Stimulated activated CD4-positive, alpha-beta T cell treated with anti-CD3 and anti-CD28 coated beads, TNF-alpha, amount 100 ng/mL, for 24 hours (primary cell): ENCODE measurements around the gene NIPAL3.
"Not testable (repeated sequence)": the region's sequence is repeated elsewhere in the genome, so short reads cannot be mapped to it uniquely, and the experiment has no call there.

Source experiments
- DNase-seq, 3 experiments: peaks; one replicate each; pipeline ENCODE4 v3.0.0-alpha.2; 2020; ENCODE audit warnings: low read depth in 3 of 3

Gene NIPAL3

DNA sequence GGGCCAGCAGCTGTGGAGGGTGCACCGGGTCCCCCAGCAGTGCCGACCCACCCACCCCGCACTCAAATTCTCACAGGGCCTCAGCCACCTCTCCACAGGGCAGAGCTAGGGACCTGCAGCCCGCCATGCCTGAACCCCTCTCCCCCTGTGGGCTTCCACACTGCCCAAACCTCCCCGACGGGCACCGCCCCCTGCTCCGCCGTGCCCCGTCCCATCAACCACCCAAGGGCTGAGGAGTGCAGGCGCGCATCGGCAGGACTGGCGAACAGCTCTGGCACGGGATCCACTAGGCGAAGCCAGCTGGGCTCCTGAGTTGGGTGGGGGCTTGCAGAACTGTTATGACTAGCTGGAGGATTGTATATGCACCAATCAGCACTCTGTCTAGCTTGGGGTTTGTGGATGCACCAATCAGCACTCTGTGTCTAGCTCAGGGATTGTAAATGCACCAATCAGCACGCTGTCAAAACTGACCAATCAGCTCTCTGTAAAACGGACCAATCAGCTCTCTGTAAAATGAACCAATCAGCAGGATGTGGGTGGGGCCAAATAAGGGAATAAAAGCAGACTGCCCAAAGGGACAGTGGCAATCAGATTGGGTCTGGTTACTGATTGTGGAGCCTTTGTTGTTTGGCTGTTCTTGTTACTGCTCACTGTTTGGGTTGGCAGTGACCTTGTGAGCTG is 74.6 kb downstream of the NIPAL3 start:
- no peak for DNase-seq

DNA sequence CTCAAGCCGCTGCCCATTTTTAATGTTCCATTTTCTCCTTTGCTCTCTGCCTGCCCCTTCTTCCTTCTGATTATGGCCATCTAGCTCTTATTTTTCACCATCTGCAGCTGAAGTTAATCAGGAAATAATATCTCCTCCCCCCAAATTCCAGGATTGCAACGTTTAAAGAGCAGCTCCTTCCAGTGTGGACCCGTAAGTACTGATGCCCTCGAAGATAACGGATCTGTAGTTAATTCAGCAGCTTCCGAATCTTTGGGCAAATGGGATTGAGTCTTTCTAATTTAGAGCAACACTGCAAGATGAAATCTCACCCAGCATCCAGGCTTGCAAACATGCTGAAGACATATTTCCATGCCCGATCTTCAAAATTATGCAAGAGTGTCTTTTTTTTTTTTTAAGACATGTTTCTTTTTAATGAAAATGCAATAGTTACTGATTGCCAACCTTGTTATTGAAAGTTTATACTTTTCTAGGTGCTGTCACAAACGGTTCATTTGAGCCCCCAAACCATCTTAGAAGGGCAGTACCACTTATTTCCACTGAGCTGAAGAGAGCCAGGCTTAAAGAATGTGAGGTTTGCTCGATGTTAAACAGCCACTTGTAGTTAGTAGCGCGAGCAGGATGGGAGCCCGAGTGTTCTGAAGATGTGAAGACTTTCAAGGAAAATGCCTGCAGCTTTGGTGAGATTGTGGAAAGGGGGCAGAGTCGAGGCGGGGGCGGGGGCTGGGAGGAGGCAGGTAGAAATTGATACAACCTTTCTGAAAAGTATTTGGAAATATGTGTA is 76.2 kb downstream of the NIPAL3 start:
- no peak for DNase-seq

DNA sequence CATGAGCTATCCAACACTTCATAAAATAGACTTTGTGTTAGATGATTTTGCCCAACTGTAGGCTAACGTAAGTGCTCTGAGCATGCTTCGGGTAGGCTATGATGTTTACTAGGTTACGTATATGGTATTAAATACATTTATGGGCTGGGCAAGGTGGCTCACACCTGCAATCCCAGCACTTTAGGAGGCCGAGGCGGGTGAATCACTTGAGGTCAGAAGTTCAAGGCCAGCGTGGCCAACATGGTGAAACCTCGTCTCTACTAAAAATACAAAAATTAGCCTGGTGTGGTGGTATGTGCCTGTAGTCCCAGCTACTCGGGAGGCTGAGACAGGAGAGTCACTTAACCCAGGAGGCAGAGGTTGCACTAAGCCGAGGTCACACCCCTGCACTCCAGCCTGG is 77.3 kb downstream of the NIPAL3 start:
- DNase-seq = not testable (repeated sequence)

DNA sequence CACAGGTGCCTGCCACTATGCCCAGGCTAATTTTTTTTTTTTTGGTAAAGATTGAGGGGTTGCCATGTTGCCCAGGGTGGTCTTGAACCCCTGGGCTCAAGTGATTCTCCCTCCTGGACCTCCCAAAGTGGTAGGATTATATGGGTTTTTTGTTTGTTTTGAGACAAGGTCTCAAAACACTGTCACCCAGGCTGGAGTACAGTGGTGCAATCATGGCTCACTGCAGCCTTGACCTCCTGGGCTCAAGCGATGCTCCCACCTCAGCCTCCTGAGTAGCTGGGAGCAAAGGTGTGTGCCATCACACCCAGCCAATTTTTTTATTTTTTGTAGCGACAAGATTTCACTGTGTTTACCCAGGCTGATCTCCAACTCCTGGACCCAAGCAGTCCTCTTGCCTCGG is 78.2 kb downstream of the NIPAL3 start:
- no peak for DNase-seq

DNA sequence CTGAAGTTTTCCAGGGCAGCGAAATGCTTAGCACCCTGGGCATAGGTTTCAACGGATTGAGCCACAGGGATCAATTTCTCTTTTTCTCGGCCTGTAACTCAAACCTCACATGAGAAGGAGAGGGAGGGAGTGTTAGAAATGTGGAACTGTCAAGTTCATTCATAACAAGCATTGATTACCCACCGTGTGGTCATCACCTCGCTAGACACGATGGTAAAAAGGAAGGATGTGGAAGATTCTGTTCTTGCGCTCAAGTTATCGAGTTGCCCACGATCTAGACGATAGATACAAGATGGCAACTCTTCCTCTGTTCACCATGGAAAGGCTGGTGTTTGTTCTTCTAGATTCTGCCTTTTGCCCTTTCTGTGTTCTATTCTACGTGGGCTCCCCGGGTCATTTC is 83.0 kb downstream of the NIPAL3 start:
- DNase-seq = no peak

DNA sequence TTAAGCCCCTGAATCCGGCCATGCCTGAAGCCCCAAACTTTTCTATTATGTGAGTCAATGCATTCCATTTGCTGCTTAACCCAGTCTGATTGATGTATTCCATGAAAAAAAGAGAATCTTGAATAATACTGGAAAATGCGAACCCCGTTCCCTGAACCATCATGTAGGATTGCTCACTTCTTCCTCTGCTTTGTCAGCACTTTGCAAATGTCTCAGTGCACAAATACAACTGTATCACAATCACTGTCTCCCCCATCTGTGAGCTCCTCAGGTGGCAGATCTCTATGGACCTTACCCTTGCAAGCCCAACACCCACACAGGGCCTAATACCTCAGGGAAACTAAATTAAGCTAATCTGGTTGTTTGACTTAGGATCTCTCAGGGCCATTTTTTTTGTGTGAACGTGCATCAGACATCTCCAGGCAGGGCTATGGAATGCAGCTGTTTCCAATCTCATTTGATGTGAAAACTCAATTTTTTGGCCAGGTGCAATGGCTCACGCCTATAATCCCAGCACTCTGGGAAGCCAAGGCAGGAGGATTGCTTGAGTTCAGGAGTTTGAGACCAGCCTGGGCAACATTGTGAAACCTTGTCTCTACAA is 84.9 kb downstream of the NIPAL3 start:
- no peak for DNase-seq

DNA sequence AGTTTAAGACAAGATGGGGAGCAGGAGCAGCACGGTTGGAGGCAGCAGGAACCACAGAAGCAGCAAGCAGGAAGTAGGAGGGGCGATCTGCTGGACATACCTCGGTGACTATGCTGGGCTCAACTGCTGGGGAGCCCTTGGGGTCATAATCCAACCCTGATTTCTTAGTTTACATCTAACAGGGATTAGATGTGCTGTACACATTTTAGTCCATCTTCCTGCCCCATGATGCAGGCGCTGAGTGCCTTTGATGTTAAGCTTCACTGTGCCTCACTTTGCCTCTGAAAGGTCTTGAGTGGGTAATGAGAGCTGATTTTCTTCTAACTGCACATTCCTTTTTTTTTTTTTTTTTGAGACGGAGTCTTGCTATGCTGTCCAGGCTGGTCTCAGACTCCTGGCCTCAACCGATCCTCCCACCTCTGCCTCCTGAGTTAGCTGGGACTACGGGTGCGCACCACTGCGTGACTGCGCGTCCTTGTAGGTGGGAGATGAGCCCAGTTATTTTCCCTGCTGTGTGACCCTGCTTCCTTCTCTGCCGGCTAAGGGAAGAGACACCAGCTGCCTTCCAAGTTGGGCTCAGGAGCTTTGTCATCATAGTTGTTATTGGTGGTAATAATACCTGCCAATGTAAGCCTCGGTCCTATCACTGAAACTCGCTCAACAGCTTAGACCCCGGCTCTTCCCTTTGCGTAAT is 85.9 kb downstream of the NIPAL3 start:
- no peak for DNase-seq

DNA sequence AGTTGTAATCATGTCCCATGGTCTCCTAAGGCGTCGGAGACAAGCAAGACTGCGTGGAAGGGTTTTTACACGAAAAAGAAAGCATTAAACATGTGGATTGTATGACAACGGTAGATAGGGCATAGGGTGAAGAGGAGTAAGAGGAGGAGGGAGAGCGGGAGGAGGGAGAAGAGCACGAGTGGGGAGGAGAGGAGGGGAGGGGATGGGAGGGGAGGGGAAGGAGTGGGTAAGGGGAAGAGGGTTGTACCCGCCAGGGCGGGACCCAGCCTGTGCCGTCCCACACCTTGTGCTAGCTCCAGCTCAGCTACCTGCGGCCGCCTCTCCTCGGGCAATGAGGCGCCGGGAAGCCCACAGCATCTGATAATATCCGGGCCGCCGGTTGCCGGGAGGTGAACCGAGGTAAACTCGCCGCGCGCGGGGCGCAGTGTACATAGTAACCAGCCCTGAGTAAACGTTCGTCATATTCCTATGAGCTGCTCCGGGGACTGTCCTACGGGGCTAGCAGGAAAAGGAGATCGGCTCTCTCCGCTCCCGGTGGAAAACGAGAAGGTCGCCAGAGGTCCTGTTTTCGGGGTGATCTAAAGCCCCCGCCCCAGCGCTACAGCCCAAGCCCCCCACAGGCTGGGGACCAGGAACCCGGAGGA is 86.6 kb downstream of the NIPAL3 start:
- DNase-seq = peak; percentile 53 to 70 (median 58)

DNA sequence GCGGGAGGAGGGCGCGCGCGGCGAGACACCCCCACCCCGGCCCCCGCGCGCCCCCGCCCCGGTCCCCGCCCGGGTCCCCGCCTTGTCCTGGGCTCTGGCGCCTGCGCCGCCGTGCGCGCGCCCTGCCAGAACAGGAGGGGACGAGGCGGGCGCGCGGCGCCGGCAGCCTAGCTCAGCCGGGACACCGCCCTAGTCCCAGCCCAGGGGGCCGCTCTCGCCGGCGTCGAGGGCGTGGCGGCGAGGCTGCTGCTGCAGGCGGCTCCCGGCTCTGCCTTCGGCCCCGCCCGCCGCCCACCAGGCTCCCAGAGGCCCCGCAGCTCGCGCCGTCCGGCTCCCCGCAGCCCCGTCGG is 87.1 kb downstream of the NIPAL3 start, which contains the start of gene RCAN3:
Gene RCAN3 (plus strand): TSS at position 128 of the 350 bp plus-strand sequence. CDS start 11,537 bp downstream, outside the sequence.
- peak; percentile 72 to 89 (median 85) for DNase-seq

DNA sequence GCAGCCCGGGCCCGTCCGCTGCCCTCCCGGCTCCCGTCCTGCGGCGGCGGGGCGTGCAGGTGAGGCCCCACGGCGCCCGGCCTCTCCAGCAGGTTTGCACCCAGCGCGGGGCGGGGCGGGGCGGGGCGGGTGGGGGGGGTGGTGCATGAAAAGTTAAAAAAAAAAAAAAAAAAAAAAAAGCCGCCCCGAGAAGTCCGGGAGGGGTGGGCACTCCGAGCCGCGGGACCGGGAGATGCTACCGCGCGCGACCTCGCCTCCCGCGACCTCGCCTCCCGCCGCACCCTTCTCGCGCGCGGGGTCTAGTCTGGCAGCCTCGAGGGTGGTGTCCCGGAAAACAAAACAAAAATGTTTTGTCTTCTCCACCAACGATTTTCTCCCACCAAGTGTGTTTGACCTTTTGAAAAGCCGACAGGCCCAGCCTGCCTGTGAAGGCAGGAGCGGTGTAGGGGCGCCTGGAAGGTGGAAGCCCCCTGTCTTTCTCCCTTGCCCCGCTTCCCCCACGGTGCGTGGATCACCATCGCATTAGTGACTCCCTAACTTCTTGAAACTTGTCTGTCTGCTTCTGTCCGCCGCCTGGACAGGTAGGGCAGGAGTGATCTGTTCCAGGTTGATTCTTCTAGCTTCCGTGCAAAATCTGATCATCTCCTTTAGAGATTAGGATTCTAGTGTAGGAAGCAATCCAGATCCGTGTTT is 87.6 kb downstream of the NIPAL3 start:
- no peak for DNase-seq

DNA sequence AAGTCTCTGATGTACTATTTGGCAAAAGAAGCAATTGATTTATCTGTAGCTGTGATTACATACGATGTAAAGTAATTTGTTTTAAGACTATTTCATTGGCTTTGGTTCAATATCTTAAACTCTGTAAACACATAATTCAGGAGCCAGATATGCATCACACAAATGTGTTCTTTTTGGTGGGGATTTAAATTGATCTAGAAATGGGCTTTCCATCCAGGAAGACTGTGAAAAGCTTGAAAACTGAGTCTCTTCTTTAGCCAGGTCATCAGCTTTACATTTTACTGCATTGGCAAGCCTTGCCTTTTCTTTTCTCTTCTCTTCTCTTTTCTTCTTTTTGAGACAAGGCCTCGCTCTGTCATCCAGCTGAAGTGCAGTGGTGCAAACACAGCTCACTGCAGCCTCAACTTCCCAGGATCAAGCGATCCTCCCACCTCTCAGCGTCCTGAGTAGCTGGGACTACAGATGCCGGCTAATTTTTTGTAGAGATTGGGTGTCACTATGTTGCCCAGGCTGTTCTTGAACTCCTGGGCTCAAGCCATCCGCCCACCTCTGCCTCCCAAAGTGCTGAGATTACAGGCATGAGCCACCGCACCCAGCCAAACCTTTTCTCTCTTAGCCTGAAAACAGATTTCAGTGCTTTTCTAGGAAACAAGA is 88.4 kb downstream of the NIPAL3 start:
- no peak for DNase-seq

DNA sequence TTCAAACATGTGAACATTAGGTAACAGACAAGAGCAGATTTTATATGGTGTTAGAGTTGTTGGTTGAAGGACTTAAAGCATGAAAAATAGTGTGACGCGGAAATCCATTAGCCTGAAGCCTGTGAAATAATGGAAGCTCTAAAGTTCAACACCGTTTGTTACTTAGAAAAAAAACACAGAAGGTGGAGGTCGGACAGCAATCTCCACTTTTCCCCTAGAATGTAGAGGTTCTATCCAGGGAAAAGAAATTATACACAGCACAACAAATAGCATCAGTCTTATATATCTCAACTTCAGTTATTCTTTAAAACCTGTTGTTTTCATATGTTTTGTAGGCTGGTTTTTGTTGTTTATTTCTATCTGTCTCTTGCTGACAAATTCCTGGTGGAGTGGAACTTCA is 89.0 kb downstream of the NIPAL3 start:
- DNase-seq = no peak

DNA sequence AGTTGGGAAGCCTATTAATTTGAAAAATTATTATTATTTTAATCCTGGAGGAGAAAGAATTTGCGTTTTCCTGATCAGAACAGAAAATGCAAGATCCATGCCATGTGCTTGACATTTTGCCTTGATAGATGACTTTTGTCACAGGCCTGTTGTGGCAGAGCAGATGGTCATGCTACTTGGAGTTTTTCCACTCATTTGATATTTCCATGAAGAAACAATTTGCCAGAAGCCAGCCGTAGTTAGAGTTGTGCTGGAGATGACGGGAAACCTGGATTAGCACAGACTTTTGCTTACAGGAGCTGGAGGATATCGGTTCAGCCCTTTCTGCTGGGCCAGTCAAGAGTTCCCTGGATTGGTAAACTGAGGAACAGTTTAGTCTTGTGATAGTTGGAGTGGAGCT is 90.2 kb downstream of the NIPAL3 start:
- DNase-seq = no peak

DNA sequence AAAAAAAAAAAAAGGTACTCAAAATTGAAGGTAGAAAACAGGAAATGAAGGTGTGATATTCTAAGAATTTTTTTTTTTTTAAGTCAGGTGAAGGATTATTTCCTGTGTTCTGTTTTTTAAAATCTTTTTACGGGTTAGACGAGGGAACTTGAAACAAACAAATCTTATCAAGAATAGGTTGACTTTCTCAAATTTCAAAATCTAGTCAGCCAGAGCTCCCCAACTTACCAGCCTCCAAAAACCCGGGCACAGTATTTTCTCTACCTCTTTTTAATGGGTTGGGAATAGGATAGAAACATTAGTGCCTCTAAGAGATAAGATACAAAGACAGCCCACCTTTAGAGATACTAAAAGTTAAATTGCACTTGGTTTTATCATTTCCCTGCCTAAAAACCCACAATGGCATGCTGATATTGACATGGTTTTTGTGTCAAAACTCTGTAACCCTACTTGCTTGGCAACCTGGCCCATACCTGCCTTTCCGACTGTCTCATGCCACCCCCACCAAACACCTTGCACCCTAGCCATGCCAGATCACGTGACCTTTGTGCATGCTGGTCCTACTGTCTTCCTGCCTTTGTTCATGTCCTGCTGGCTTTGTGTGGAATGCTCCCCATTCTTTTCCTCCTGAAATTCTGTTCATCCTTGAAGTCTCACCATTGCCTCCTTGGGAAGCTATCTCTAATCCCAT is 91.2 kb downstream of the NIPAL3 start:
- no peak for DNase-seq

DNA sequence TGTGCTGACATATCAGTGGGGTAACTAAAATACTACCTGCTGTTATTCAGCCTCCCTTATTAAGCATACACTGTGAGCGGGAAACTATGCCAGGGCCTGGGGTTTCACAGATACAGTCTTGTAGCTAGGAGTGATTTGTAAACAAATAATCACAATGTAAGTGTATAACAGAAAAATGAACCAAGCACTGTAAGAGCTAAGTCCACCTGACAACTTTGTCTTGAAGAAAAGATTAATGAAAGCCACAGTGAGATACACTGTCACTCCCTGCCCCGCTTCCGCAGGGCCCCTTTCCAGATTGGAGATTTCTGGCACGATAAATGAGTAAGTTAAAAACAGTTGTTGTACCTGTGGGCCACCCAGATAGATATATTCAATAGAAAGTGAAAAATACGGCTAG is 91.8 kb downstream of the NIPAL3 start:
- no peak for DNase-seq

DNA sequence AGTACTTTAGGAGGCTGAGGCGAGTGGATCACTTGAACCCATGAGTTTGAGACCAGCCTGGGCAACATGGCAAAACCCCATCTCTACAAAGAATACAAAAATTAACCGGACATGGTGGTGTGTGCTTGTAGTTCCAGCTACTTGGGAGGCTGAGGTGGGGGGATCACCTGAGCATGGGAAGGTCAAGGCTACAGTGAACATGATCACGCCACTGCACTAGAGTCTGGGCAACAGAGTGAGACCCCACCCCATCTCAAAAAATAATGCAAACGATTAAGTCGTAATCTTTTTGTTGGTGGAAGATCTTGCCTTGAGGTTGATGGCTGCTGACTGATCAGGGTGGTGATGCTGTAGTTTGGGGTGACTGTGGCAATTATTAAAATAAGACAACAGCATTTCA is 93.3 kb downstream of the NIPAL3 start:
- no peak for DNase-seq

DNA sequence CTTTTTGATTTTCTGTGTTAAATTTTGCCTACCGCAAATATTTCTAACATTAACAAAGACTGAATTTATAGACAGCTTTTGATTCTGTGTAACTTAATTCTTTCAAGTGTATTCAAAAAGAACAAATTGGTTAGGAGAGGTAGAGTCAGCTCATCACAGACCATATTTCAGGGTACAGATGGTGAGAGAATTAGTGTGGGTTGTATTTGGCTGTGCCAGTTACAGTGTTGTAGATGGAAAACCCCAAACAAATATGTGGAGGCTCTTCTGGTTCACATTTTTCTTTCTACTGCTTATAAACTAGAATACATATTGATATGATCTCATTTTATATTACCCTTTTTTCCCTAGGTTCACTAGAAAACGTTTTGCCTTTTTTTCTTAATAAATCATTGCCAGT is 98.1 kb downstream of the NIPAL3 start:
- DNase-seq = no peak

DNA sequence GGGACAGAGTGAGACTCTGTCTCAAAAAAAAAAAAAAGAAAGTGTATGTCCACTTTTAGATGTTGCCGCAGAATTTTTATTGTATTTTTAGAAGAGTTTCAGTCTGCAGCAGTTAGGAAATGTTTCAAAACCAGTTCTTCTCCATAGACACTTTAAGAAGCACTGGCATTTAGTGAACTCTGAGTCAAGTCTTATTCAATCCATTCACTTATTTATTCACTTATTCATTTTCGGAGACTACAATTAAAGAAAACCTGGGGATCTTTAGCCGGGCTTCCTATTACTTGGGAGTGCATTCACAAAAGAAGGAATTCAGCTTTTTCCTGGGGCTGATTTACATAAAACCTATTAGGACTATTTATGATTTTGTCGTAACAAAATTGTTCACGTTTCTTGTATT is 99.3 kb downstream of the NIPAL3 start:
- DNase-seq = no peak

DNA sequence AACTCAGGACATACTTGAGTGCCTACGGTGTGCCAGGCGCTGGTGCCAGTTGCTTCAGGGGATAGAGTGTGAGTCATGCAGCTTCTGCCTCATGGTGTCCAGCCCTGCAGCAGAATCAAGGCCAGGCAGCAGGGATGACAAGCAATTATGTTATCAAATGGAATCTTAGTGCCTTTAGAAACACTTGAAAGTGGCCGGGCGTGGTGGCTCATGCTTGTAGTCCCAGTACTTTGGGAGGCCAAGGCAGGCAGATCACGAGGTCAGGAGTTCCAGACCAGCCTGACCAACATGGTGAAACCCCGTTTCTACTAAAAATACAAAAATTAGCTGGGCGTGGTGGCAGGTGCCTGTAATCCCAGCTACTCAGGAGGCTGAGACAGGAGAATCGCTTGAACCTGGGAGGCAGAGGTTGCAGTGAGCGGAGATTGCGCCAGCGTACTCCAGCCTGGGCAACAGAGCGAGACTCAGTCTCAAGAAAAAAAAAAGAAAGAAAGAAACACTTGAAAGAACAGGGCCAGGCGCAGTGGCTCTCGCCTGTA is 100.1 kb downstream of the NIPAL3 start:
- DNase-seq = not testable (repeated sequence)

DNA sequence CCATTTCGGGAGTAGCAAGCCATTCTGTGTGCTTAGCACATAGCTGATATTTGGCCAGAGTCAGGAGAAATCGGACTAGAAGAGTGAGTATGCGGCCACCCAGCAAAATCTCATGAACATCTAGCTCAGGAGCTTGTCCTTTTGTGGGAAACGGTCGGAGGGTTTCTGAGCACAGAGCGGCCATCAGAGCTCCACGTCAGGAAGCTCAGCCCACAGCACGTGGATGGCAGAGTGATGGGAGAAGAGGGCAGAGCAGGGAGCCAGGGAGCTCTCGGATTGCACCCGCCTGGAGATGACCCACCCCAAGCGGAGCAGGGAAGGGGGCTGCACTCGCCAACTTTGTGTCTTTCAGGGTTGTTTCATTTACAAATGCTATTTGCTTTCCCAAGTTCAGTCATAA is 100.9 kb downstream of the NIPAL3 start:
- no peak for DNase-seq
